Transverse colon (tissue), 4 donors: ENCODE results near the gene IFITM2. TPM values are rescaled to one million over a fixed set of nuclear protein-coding genes. Genes with fewer than 3 reads are reported as not detected.

Experiments
- DNase-seq: peaks from one replicate; pipeline ENCODE4 v3.0.0-alpha.2; 2019
- H3K27ac ChIP-seq, 4 donors: fragments of 200-600 bp; sonication (generic); 2 replicates each; pipeline ENCODE4 v1.5.1; 2016 to 2018; ENCODE audit warnings: inconsistent platforms in 4 of 4
- H3K27me3 ChIP-seq: fragments of 200-600 bp; sonication (generic); 2 replicates; pipeline ENCODE4 v1.5.1; 2017; ENCODE audit warnings: inconsistent platforms
- H3K36me3 ChIP-seq, 4 donors: fragments of 200-600 bp; sonication (generic); 2 replicates each; pipeline ENCODE4 v1.5.1; 2017 to 2019; ENCODE audit warnings: inconsistent platforms in 4 of 4
- H3K4me1 ChIP-seq, 4 donors: fragments of 200-600 bp; sonication (generic); 2 replicates each; pipeline ENCODE4 v1.5.1; 2017 to 2020; ENCODE audit warnings: inconsistent platforms in 4 of 4
- H3K4me3 ChIP-seq, 4 donors: fragments of 200-600 bp; sonication (generic); 1 replicate in 1 of 4; 2 replicates in 3 of 4; pipeline versions ENCODE4 v1.5.1 to v1.6.1; 2017 to 2019; ENCODE audit warnings: inconsistent platforms in 4 of 4
- H3K9me3 ChIP-seq, 2 donors: fragments of 200-600 bp; sonication (generic); 2 replicates each; pipeline ENCODE4 v1.5.1; 2017 to 2019; ENCODE audit warnings: inconsistent platforms in 2 of 2
- EP300 ChIP-seq: sonication (generic); formaldehyde crosslinking; IDR thresholded peaks from one replicate; pipeline ENCODE4 v1.6.1; 2017; ENCODE audit warnings: antibody characterized with exemption, low read depth
- POLR2A ChIP-seq: fragments of 450-650 bp; IDR thresholded peaks from one replicate; pipeline ENCODE4 v1.6.1; 2016; ENCODE audit warnings: antibody characterized with exemption, mild to moderate bottlenecking, moderate library complexity
- POLR2AphosphoS5 ChIP-seq, 3 donors: sonication (generic); formaldehyde crosslinking; IDR thresholded peaks; one replicate each; pipeline ENCODE4 v1.6.1; 2016; ENCODE audit warnings: antibody characterized with exemption in 3 of 3
- WGBS, 2 donors: methylation state at CpG; one replicate each; pipeline ENCODE4 v1.1.5; 2018; ENCODE audit warnings: low coverage in 1 of 2; 5-methylcytosine and 5-hydroxymethylcytosine counted together
- in situ Hi-C, 4 donors: fragments of 200-750 bp; cut with MboI; loops; one replicate each; pipeline versions ENCODE4 v1.15.0 to v1.15.1; 2017; ENCODE audit warnings: low sequenced_read_pairs in 3 of 4, low pct_ligation_motif_present in 1 of 4, low pct_unique_long_range_greater_than_20kb in 1 of 4
- intact Hi-C: fragments of 100-400 bp; cut with DNase I; formaldehyde crosslinking; loops from one replicate; pipeline ENCODE4 v1.15.1; 2023; ENCODE audit warnings: low total_unique reads
- total RNA-seq, 4 donors: library from RNA; depleted of rRNA; stranded (reverse); fragments of >200 nt; gene quantifications; one replicate each; pipeline ENCODE4 v1.1.0, GENCODE V29; 2016
- TF ChIP-seq, protein P1 (sequence below), 5 experiments: fragments of 200-600 bp in 3 of 5; fragments of 450-650 bp in 2 of 5; sonication (generic) in 3 of 5; IDR thresholded peaks; 1 replicate in 2 of 5; 2 replicates in 3 of 5; pipeline ENCODE4 v1.5.1; 2016 to 2017; ENCODE audit warnings: antibody characterized with exemption in 5 of 5, inconsistent platforms in 3 of 5, mild to moderate bottlenecking in 2 of 5, moderate library complexity in 1 of 5

IFITM2 gene
- total RNA-seq, 4 donors from 2014 or later = 19.1 to 78.6 (median 49.8) TPM

- Histone ChIP-seq H3K27me3 (peaks cover 59% of the 10 kb centered on the region), H3K4me1 (peaks cover 0 to 34% (median 27%) of the 10 kb centered on the region in 4 donors), H3K9me3 (no peaks in the 10 kb centered on the region), H3K4me3 (peak within 1 kb of the TSS in 3 of 4 donors; percentile 13 to 38 (median 21)), H3K27ac (peak within 1 kb of the TSS in 1 of 4 donors; percentile 27), H3K36me3 (no peaks in the 10 kb centered on the region)
- in situ Hi-C loops = no loop called here
- WGBS, 2 donors = 12 to 63% methylated on average over 4 to 21 of the region's 21 CpGs
- DNase-seq = no peak
- TF ChIP-seq EP300 (no peak), POLR2A (no peak), POLR2AphosphoS5 (IDR thresholded peaks at IDR 0.05) (no peak)
- TF ChIP-seq, protein P1, sequence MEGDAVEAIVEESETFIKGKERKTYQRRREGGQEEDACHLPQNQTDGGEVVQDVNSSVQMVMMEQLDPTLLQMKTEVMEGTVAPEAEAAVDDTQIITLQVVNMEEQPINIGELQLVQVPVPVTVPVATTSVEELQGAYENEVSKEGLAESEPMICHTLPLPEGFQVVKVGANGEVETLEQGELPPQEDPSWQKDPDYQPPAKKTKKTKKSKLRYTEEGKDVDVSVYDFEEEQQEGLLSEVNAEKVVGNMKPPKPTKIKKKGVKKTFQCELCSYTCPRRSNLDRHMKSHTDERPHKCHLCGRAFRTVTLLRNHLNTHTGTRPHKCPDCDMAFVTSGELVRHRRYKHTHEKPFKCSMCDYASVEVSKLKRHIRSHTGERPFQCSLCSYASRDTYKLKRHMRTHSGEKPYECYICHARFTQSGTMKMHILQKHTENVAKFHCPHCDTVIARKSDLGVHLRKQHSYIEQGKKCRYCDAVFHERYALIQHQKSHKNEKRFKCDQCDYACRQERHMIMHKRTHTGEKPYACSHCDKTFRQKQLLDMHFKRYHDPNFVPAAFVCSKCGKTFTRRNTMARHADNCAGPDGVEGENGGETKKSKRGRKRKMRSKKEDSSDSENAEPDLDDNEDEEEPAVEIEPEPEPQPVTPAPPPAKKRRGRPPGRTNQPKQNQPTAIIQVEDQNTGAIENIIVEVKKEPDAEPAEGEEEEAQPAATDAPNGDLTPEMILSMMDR (IDR thresholded peaks at IDR 0.05) = no peak
- intact Hi-C loops = no loop called here
These were observed 29.3 kb upstream of the IFITM2 start, which contains the start of gene NLRP6 for GRCh38 chr11:278001-278951. Gene NLRP6 (plus strand): TSS chr11:278407. CDS start chr11:278570, 163 bp downstream.

DNA sequence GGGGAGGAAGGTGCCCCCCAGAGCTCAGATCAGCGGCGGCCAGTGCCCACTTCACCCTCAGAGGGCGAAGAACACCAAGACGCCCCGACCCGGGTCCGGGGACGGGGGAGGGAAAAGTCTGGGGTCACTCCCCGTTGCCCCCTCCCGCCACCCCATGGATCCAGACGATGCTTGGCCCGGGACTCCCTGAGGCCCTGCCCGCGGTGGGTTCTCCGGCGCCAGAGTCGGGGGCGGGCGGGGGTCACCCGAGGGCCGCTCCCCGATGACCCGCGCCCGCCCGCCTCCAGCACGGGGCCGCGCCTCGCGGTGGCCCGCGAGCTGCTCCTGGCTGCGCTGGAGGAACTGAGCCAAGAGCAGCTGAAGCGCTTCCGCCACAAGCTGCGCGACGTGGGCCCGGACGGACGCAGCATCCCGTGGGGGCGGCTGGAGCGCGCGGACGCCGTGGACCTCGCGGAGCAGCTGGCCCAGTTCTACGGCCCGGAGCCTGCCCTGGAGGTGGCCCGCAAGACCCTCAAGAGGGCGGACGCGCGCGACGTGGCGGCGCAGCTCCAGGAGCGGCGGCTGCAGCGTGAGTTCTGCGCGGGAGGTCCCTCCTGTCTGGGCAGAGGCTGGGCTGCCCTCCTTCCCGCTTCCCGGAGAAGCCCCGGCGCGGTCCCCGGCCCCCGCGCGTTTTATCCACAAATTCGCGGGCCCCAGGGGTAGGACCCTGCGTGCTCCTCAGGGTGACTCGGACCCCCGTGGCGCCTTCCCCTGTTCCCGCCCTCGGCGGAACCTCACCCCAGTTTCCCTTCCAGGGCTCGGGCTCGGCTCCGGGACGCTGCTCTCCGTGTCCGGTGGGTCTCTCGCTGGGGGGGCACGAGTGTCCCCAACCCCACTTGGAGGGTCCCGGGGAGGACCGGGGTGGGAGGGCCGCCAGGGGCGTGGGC, 28.3 kb upstream of the IFITM2 start:
- DNase-seq = no peak
- no peak for TF ChIP-seq EP300
- peak; percentile 13 for TF ChIP-seq POLR2A
- TF ChIP-seq, protein P1 (IDR thresholded peaks at IDR 0.05) = no peak
- TF ChIP-seq POLR2AphosphoS5 (IDR thresholded peaks at IDR 0.05) = peak in 2 of 3 donors; percentile 61
- peaks cover 64% of the 10 kb centered on the region for H3K27me3 ChIP-seq
- H3K4me3 ChIP-seq = peak overlapping the region in 3 of 4 donors; percentile 13 to 38 (median 21)
- in situ Hi-C loops = no loop called here
- WGBS, 2 donors = 17 to 50% methylated on average over 2 to 62 of the region's 97 CpGs
- intact Hi-C loops = no loop called here
- no peaks in the 10 kb centered on the region for H3K9me3 ChIP-seq
- H3K27ac ChIP-seq = peak overlapping the region in 3 of 4 donors; percentile 8 to 40 (median 27)
- H3K36me3 ChIP-seq = no peaks in the 10 kb centered on the region
- H3K4me1 ChIP-seq = peaks cover 0 to 34% (median 27%) of the 10 kb centered on the region in 4 donors

- Histone ChIP-seq H3K27me3 (peaks cover 69% of the 10 kb centered on the region), H3K4me3 (peak overlapping the region in 3 of 4 donors; percentile 13 to 38 (median 21)), H3K9me3 (no peaks in the 10 kb centered on the region), H3K4me1 (peaks cover 0 to 34% (median 27%) of the 10 kb centered on the region in 4 donors), H3K36me3 (no peaks in the 10 kb centered on the region), H3K27ac (peak overlapping the region; percentile 8 to 40 (median 26))
- TF ChIP-seq POLR2A = no peak
- peak in 1 of 3 donors; percentile 39 for TF ChIP-seq POLR2AphosphoS5 (IDR thresholded peaks at IDR 0.05)
- DNase-seq = peak; percentile 65
- intact Hi-C loops (no loop called here), in situ Hi-C loops (no loop called here)
- 11% methylated on average over 64 of the region's 85 CpGs; no CpG with 5 or more reads in 1 of the 2 donors for WGBS, 2 donors
These were observed 27.5 kb upstream of the IFITM2 start for GRCh38 chr11:279966-280705.
